NCI-H510A treated with DMSO at 0.1 percent for 48 hours (cell line): ENCODE measurements around the gene PLXND1.
A peak's percentile ranks its signal among the peaks of the same experiment; 100 is the strongest.
"Not testable (repeated sequence)": the region's sequence is repeated elsewhere in the genome, so short reads cannot be mapped to it uniquely, and the experiment has no call there.

Experiments used
- DNase-seq: peaks from one replicate; lab custom pipeline; 2025; lab: John Stamatoyannopoulos, UW

The PLXND1 gene

DNA sequence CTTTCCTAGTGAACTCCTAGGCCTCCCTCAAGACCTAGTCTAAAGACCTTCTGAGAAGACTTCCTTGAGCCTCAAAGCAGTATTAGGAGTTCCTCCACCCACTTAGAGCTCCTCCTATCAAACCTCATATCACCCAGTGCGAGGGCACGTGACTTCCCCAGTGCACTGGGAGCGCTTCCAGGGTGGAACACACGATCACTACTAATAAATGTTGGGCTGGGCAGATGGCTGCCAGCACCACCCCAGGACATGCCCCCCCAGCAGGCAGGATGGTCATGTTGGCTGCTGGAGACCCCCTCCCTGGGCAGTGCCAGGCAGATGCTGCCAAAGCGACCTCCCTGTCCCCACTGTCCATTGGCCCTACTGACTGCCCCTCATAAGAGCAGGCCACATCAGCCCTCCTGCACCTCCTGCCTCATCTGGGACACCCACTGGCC lies 8.5 kb upstream of the PLXND1 start:
- DNase-seq = no peak

GRCh38 chr3:129614435-129614834 lies 8.0 kb upstream of the PLXND1 start:
- no peak for DNase-seq

DNA sequence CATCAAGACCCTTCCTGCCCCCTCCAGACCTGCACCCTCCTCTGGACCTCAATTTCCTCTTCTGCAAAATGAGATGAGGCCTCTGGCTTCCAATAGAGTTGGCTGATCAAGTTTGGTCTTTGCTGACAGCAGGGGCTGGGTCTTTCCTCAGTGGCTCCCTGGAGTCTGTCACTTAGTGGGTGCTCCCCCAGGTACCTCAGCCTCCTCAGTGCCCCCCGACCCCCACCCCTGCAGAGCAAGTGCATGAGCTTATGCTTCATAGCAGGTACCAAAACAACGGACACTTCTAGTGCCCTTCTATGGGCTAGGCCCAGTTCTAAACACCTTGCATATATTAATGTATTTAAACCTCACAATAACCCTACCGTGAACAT lies 6.9 kb upstream of the PLXND1 start:
- DNase-seq = no peak

GRCh38 chr3:129612534-129613366 lies 6.3 kb upstream of the PLXND1 start:
- no peak for DNase-seq

- DNase-seq = no peak
Observed at GRCh38 chr3:129611812-129612533, 5.5 kb upstream of the PLXND1 start.

DNA sequence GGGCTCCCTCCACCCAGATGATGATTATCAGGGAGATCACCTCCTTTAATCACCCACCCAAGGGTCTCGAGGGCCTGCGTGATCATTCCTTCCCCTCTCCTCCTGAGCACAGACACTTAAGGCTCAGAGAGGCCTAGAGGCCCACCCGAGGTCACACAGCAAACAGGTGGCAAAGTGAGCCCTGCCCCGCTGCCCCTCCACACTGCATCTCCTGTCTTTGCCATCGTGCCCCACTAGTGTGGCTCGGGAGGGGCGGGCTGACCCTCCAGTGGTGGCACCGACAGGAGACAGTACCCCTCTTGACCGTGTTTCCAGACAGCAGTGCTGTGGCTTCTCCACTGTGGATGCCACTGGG lies 4.9 kb upstream of the PLXND1 start:
- no peak for DNase-seq

GRCh38 chr3:129610794-129611445 lies 4.4 kb upstream of the PLXND1 start:
- not testable (repeated sequence) for DNase-seq

DNA sequence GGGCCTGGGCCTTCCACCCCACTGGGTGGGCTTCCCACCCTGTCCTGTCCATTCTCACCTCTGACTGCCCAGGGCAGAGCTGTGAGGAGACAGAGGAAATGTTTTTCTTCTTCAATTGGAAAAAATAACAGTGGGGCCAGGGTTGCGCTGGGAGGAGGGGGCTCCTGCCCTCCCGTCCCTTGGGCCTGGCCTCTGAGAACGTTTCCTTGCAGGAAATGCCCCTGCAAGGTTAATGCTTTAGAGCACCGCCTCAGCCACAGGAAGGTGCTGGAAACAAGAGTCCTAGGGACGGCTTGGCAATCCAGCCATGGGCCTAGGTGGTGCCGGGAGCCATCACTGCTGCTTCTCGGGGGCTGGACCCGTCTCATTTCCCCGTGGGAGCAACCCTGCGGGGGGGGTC lies 3.8 kb upstream of the PLXND1 start:
- DNase-seq = no peak

DNA sequence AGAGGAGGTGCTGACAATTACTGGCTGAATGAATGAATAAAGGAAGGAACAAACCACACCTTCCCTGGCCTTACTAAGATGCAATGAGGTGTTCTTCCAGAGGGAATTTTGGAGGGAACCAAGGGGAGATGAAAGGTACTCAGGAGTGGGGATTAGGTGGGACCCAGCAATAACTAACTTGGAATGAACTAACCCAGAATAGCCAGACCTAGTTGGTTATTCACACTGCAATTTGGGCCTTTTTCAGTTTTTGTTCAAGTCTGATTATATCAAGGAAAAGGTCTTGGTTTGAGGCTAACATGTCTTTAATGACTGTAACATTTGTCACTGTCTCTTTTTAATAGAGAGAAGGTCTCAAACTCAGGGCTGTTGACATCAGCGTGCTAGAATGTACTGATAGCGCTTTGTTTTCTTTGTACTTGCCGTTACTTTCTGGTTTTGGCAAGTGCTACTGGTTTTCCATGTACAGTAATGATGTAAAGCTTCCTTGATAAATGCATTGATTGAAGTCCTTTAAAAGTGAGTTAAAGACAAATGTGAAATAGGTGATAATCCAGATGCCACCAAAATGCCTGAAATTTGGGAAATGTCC lies 3.2 kb upstream of the PLXND1 start:
- no peak for DNase-seq

DNA sequence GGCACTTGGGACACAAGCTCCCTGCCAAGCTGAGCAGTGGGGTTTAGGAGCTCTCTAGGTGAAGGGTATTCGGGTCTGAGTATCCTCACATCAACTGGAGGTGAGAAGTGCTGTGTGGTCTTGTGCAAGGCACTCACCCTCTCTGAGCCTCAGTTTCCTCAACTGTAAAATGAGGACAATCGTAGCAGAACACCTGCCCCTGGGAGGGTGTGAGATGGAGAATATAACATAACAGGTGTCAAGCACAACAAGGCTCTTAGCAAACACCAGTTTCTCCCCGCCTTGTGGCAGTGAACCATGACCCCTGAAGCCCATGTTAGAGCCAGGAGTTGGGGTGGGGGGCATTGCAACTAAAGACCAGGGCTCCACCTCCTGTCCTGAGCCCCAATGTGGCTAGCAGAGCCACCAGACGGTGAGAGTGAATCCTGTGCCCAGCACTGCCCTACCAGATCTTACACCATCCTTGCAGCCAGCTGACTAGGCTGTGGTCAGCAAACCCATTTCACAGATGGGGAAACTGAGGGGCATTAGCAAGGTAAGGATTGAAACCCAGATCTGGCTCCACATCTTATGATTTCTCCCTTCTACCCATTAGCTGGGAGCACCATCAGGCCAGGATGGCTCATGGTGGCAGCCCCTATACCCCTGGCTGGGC lies 2.6 kb upstream of the PLXND1 start:
- DNase-seq = no peak

- peak; percentile 48 for DNase-seq
Observed at GRCh38 chr3:129608087-129608935, 1.8 kb upstream of the PLXND1 start.

DNA sequence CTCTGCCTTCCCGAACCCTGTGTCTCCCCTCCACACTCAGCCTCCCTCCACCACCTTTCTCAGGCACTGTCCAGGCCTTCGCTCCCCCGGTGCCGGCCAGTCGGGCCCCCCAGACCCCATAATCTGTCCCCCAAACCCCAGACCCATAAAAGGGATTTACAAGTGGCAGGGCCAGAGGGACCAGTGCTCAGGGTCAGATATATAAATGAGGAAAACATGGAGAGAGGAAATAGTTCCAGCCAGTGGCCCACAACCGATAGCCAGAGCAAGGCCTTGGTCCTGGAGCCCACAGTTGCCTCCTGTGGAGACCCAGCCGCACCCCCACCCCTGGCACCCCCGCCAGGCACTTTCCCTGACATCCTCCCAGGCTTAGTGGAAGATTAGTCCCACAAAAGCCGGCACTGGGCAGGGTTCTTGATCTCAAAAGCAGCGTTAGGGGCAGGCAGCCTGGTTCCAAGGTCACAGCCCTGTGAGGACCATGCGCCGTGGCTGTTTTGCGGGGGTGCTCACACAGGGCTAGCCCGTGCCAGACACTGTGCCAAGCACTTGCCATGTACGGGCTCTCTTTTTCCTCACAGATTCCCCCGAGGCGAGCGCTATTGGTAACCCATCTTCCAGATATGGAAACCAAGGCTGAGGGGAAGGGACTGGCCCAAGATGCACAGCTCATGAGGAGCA lies 1.1 kb upstream of the PLXND1 start:
- DNase-seq = no peak

GRCh38 chr3:129605922-129606635 lies 397 bp downstream of the PLXND1 start:
- DNase-seq = no peak

DNA sequence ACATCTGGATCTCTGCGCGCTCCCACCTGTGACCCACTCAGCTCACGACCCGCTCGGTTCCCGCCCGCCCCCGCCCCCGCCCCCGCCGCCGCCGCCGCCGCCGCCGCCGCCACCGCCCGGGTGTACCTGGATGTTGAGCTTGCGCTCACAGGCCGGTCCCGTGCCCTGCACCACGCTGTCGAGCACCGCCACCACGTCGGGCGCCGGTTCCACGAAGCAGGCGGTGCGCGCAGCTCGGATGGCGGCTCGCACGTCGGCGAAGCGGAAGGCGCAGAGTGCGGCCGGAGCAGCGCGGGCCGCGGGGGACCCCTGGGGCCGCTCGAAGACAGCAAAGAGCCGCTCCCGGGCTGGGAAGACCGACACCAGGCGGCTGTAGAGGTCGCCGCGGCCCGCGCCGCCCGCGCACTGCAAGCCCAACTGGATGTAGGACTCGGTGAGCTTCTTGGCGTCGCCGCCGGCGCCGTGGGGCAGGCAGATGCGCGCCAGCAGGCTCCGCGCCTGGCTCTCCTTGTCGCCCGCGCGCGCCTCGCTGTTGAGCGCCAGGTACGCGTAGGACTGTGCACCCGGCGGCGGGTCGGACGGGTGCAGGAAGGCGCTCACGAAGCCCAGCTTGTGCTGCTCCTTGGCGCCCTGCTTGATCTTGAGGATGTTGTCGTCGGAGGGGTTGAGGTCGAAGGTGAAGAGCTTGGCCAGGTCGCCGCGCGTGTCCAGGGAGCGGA lies 1.1 kb downstream of the PLXND1 start:
- DNase-seq = peak; percentile 31

DNA sequence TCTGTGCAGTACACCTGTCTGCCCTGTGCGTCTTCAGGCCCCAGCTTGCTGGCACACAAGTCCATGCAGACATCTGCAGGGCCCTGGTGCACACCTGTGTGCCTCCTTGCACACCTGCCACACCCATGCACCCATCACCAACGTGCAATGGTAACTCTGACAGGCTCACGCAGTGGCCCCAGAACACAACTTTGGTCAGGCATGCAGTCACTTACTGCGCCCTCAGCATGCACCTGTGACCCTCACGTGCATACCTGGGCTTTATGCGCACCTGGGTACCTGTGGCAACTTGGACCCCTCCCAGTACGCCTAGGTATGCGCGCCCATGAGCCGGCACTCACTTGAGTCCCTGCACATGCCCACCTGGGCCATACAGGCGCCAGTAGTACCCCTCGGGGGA lies 1.7 kb downstream of the PLXND1 start:
- DNase-seq = peak; percentile 35

DNA sequence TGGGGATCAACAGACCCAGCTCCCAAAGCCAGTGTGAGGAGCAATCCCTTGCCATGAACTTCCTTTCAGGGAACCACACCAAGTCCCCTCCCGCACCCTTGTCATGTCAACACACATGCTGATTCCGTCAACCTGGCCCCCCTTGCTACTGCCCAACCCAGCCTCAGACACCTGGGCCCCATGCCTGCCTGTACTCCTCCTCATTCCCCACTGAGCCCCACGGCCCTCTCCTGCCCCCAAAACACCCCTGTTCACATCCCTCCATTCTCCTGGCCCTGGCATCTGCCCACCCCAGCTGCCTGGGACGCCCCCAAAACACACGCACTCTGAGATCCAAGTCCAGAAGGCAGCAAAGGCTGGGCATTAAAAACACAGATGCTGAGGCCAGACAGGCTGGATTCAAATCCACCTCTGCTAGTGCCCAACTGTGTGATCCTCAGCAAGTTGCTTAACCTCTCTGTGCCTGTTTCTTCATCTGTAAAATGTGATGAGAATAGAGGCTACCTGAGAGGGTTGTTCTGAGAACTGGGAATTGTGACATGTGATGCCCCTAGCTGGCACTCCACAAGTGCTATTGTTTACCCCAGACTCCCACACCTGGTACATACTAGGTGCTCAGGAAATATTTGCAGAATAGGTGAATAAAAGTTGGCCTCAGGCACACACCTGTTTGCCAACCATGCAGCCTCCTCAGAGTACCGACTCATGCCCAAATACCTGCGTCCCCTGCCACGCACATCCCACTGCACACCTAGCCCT lies 2.3 kb downstream of the PLXND1 start:
- no peak for DNase-seq

DNA sequence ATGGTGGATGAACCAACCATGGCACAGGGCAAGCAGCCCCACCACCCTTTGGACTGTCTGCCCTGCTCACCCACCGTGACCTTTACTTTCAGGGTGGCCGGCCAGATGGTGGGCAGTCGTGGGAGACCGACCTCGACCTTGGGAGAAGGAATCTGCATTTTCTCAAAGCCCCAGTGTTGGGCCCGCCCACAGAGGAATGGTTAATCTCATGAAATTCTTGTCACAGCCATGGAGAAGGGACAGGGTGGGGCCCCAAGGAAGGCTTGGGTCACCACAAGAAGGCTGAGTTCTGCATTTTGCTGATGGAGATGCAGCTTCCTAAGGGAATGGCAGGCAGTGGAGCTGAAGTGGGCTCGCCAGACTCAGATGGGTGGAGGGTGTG lies 2.9 kb downstream of the PLXND1 start:
- no peak for DNase-seq

DNA sequence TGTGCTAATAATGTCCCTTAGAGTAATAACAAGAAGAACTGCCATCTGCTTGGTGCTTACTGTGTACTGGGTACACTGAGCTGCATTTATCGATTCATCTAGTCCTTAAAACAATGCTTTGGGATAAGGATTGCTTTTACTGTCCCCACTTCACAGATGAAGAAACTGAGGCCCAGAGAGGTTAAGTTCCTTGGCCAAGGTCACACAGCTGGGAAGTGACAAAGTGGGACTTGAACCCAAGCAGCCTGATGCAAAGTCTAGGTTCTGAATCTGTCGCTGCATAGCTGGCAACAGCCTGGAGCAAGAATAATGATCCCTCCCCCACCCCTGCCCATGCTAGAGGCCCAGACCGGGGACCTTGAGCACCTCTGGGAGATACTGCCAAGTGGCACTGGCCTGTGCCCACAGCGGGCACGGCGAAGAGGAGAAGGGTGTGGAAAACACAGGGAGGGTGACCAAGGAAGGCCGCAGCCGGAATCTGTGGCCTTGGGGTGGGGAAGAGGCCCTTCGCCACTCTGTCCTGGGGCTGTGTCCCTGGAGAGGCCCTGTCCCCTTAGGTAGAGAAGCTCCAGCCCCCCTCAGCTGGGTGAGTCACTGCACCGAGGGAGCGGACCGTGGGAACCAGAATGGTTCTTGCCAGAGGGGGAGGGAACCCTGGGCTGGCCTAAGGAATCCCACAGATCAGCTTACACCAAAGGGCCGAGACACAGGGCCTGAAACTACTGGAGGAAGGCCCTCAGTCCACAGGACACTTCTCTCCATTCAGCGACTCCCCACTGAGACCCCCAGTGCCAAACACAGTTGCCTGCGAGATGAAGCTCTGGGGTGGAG lies 3.5 kb downstream of the PLXND1 start:
- DNase-seq = no peak
